Skeletal muscle satellite cell (primary cell): ENCODE results near the gene SLC7A7.

Experiments used
- H3K27me3 ChIP-seq: 2 replicates; pipeline ENCODE4 v1.7.0; 2013; ENCODE audit warnings: low read length; ENCODE audit not compliant: control insufficient read depth, insufficient read depth
- H3K36me3 ChIP-seq: 2 replicates; pipeline ENCODE4 v1.7.0; 2013; ENCODE audit warnings: mild to moderate bottlenecking, control low read depth, low read length; ENCODE audit not compliant: insufficient read depth
- H3K4me1 ChIP-seq: 2 replicates; pipeline ENCODE4 v1.7.0; 2013; ENCODE audit warnings: low read length; ENCODE audit not compliant: control insufficient read depth, insufficient read depth
- H3K4me2 ChIP-seq: 2 replicates; pipeline ENCODE4 v1.7.0; 2013; ENCODE audit warnings: mild to moderate bottlenecking, low read length
- H3K4me3 ChIP-seq: 2 replicates; pipeline ENCODE4 v1.7.0; 2013; ENCODE audit warnings: low read length
- H3K9ac ChIP-seq: 2 replicates; pipeline ENCODE4 v1.7.0; 2013; ENCODE audit warnings: mild to moderate bottlenecking, low read depth, low read length, moderate library complexity
- H3K9me3 ChIP-seq: replicated peaks from 2 replicates; pipeline ENCODE4 v1.7.0; 2013; ENCODE audit warnings: mild to moderate bottlenecking, control low read depth, low read length

Gene SLC7A7

DNA sequence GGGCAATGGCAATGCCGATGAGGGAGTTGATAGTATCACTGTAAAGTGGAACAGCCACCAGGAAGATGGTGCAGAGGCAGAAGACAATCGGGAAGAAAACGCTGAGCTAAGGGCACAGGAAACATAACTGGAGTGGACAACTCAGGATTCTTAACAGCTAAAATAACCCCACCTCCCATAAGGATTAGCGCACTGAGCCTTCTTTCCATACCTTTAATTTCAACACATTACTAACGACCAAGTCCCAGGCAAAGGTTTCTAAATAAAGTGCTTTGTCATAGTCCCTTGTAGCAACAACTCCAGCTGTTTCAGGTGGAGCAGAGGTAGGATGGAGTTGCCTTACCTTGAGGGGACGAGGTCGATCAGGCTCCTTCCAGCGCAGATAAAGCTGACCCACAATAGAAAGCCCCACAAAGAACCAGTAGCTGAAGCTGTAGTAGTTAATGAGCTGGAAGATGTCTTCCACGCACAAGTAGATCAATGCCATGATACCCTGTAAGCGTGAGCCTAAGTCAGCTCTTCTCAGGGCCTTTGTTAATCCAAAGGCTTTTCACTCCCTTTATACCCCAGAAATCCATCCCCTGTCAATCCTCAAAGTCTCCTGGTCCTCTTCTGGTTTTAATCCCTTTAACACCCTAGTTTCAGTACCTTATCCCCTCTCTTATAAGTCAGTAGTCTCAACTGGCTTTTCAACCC is 41.1 kb downstream of the SLC7A7 start:
- Histone ChIP-seq H3K4me1 (no peaks in the 10 kb centered on the region), H3K9ac (no peak overlapping the region), H3K4me2 (no peak overlapping the region), H3K4me3 (no peak overlapping the region), H3K9me3 (no peaks in the 10 kb centered on the region), H3K36me3 (peaks cover 44% of the 10 kb centered on the region), H3K27me3 (no peaks in the 10 kb centered on the region)

- H3K4me1 ChIP-seq: no peaks in the 10 kb centered on the region
- H3K9ac ChIP-seq: no peak overlapping the region
- no peak overlapping the region for H3K4me3 ChIP-seq
- H3K27me3 ChIP-seq: no peaks in the 10 kb centered on the region
- H3K9me3 ChIP-seq: no peaks in the 10 kb centered on the region
- H3K4me2 ChIP-seq: no peak overlapping the region
- H3K36me3 ChIP-seq: peaks cover 49% of the 10 kb centered on the region
Measured at GRCh38 chr14:22773162-22774010, 41.8 kb downstream of the SLC7A7 start.

DNA sequence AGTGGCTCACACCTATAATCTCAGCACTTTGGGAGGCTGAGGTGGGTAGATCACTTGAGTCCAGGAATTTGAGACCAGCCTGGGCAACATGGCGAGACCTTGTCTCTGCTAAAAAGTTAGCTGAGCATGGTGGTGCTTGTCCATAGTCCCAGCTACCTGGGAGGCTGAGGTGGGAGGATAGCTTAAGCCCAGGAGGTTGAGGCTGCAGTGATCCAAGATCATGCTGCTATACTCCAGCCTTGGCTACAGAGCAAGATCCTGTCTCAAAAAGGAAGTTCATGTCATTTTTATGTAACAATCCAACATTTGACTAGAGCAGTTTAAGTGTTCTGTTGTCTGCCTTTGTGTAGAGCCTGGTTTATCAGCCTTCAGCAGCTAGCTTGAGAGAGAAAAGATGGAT is 42.5 kb downstream of the SLC7A7 start:
- no peak overlapping the region for H3K4me2 ChIP-seq
- H3K27me3 ChIP-seq: no peaks in the 10 kb centered on the region
- peaks cover 3% of the 10 kb centered on the region for H3K4me1 ChIP-seq
- peaks cover 55% of the 10 kb centered on the region for H3K36me3 ChIP-seq
- no peak overlapping the region for H3K9ac ChIP-seq
- H3K9me3 ChIP-seq: no peaks in the 10 kb centered on the region
- no peak overlapping the region for H3K4me3 ChIP-seq

- Histone ChIP-seq H3K9me3 (no peaks in the 10 kb centered on the region), H3K4me1 (peaks cover 11% of the 10 kb centered on the region), H3K4me3 (no peak overlapping the region), H3K4me2 (no peak overlapping the region), H3K36me3 (peaks cover 55% of the 10 kb centered on the region), H3K27me3 (no peaks in the 10 kb centered on the region), H3K9ac (no peak overlapping the region)
Measured at GRCh38 chr14:22770481-22771187, 44.6 kb downstream of the SLC7A7 start.

- H3K9ac ChIP-seq: no peak overlapping the region
- H3K4me1 ChIP-seq: peaks cover 11% of the 10 kb centered on the region
- no peak overlapping the region for H3K4me2 ChIP-seq
- no peaks in the 10 kb centered on the region for H3K27me3 ChIP-seq
- H3K4me3 ChIP-seq: no peak overlapping the region
- H3K9me3 ChIP-seq: no peaks in the 10 kb centered on the region
- H3K36me3 ChIP-seq: peaks cover 53% of the 10 kb centered on the region
Measured at GRCh38 chr14:22769369-22769768, 45.9 kb downstream of the SLC7A7 start.

GRCh38 chr14:22768947-22769346 is 46.3 kb downstream of the SLC7A7 start:
- H3K9ac ChIP-seq: no peak overlapping the region
- H3K27me3 ChIP-seq: no peaks in the 10 kb centered on the region
- peaks cover 49% of the 10 kb centered on the region for H3K36me3 ChIP-seq
- no peak overlapping the region for H3K4me3 ChIP-seq
- H3K4me2 ChIP-seq: no peak overlapping the region
- no peaks in the 10 kb centered on the region for H3K9me3 ChIP-seq
- peaks cover 11% of the 10 kb centered on the region for H3K4me1 ChIP-seq

GRCh38 chr14:22767323-22767589 is 48.0 kb downstream of the SLC7A7 start:
- Histone ChIP-seq H3K4me2 (peak overlapping the region; percentile 83), H3K9ac (peak overlapping the region; percentile 92), H3K4me3 (peak overlapping the region; percentile 95), H3K9me3 (no peaks in the 10 kb centered on the region), H3K27me3 (no peaks in the 10 kb centered on the region), H3K4me1 (peaks cover 11% of the 10 kb centered on the region), H3K36me3 (peaks cover 40% of the 10 kb centered on the region)

DNA sequence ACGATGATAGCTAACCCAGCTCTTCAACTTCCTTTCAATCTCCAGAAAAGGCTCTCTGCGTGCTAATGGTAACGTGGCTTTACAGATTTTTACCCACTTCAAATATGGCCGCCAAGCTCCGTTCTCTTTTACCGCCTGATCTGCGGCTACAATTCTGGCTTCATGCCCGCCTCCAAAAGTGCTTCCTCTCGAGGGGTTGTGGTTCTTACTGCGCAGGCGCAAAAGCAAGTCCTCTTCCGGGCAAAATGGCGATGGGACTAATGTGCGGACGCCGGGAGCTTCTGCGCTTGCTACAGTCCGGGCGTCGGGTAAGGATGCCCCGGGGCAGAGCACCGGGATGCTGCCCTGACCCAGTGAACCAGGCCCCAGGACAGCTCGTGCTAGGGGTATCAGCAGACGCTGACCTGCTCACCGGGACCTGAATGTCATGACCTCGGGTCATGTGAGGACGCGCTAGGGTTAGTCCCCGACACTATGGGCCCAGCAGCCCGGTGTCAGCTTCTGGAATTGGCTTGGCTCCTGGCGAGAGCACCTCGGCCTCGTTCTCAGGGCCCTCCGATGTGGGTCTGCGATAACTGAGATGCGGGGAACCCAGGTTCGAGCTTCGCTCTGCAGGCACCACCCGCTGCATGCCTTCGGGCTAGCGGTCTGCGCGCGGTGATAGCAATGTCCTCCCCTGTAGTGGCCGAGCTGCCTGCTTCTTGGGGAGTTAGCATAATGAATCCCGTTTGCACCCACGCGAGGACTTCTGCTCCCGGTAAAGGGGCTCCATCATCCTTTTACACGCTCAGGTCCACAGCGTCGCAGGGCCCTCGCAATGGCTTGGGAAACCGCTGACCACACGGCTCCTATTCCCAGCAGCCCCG is 48.5 kb downstream of the SLC7A7 start, which contains the start of gene OXA1L:
Gene OXA1L (plus strand): TSS at position 232 of the 866 bp plus-strand sequence. CDS start 14 bp downstream, at position 246.
- Histone ChIP-seq H3K36me3 (peaks cover 37% of the 10 kb centered on the region), H3K27me3 (no peaks in the 10 kb centered on the region), H3K9ac (peak within 1 kb of the TSS; percentile 92), H3K4me2 (peak within 1 kb of the TSS; percentile 83), H3K4me1 (peaks cover 11% of the 10 kb centered on the region), H3K4me3 (peak within 1 kb of the TSS; percentile 95), H3K9me3 (no peaks in the 10 kb centered on the region)

DNA sequence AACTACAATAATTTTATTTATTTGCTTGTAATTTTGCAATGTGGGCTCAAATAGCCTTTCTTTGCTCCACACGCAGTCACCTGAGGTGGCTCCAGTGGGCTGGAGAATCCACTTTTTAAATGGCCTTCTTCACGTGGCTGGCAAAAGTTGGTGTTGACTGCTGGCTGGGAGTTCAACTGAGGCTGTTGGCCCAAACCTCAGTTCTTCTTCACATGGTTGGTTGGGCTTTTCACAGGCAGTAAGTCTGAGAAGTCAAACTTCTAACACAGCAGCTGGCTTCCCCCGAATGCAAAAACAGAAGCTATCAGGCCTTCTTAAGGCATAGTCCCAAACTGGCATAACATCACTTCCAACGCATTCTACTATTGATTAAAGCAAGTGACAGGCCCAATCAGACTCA is 50.9 kb downstream of the SLC7A7 start:
- H3K4me2 ChIP-seq: no peak overlapping the region
- no peaks in the 10 kb centered on the region for H3K27me3 ChIP-seq
- H3K4me1 ChIP-seq: peaks cover 11% of the 10 kb centered on the region
- H3K36me3 ChIP-seq: peaks cover 14% of the 10 kb centered on the region
- H3K9me3 ChIP-seq: no peaks in the 10 kb centered on the region
- H3K4me3 ChIP-seq: no peak overlapping the region
- no peak overlapping the region for H3K9ac ChIP-seq

GRCh38 chr14:22761734-22762133 is 53.5 kb downstream of the SLC7A7 start:
- Histone ChIP-seq H3K36me3 (no peaks in the 10 kb centered on the region), H3K9ac (no peak overlapping the region), H3K4me3 (no peak overlapping the region), H3K4me2 (no peak overlapping the region), H3K4me1 (peaks cover 6% of the 10 kb centered on the region), H3K27me3 (no peaks in the 10 kb centered on the region), H3K9me3 (no peaks in the 10 kb centered on the region)
